ENCODE measurements around the gene CC2D1A.

Gene CC2D1A

GRCh38 chr19:13923194-13923987 is 17.4 kb downstream of the CC2D1A start:
- Mint-ChIP-seq H3K36me3 (ENCODE audit: insufficient read depth) (peaks cover 31% of the 10 kb centered on the region), H3K9me3 (no peaks in the 10 kb centered on the region), H3K4me3 (no peak overlapping the region), H3K27ac (peak overlapping the region in 1 of 2 donors; percentile 49), H3K27me3 (no peaks in the 10 kb centered on the region), H3K4me1 (ENCODE audit: low read depth in 2 of 2) (no peaks in the 10 kb centered on the region)
- no peak for ATAC-seq (replicated peaks)
- no peak for DNase-seq

DNA sequence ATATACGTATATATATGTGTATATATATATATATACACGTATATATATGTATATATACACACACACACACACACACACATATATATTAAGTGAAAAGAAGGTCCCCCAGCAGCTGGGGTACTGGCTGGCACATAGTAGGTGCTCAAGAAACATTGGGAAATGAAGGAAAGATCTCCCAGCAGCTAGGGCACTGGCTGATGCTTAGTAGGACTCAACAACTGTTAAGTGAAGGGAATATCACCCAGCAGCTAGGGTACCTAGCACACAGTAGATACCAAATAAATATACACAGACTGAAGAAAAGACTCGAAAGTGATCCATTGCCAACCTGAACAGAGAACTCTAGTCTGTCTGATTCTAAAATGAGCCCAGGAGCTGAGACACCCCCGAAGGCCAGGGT is 20.0 kb downstream of the CC2D1A start:
- H3K9me3 Mint-ChIP-seq = no peaks in the 10 kb centered on the region
- no peak for ATAC-seq (replicated peaks)
- H3K27me3 Mint-ChIP-seq = no peaks in the 10 kb centered on the region
- H3K36me3 Mint-ChIP-seq (ENCODE audit: insufficient read depth) = peaks cover 31% of the 10 kb centered on the region
- no peaks in the 10 kb centered on the region for H3K4me1 Mint-ChIP-seq (ENCODE audit: low read depth in 2 of 2)
- H3K4me3 Mint-ChIP-seq = no peak overlapping the region
- no peak for DNase-seq
- no peak overlapping the region for H3K27ac Mint-ChIP-seq

DNA sequence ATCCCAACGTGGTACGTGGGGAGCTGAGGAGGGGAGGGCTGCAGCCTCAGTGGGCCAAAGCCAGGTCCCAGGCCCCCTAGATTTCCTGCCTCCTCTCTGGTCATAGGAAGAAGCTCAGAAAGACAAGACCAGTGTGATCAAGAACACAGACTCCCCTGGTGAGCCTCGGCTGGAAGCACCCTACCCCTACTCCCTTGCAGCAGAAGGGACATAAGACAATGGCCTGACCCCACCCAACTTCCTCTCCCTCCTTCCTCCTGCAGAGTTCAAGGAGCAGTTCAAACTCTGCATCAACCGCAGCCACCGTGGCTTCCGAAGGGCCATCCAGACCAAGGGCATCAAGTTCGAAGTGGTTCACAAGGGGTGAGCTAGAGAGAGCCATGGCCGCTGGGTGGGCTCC is 20.7 kb downstream of the CC2D1A start:
- no peaks in the 10 kb centered on the region for H3K27me3 Mint-ChIP-seq
- no peak for DNase-seq
- no peaks in the 10 kb centered on the region for H3K4me1 Mint-ChIP-seq (ENCODE audit: low read depth in 2 of 2)
- H3K36me3 Mint-ChIP-seq (ENCODE audit: insufficient read depth) = peaks cover 26% of the 10 kb centered on the region
- H3K27ac Mint-ChIP-seq = peak overlapping the region in 1 of 2 donors; percentile 61
- no peaks in the 10 kb centered on the region for H3K9me3 Mint-ChIP-seq
- no peak overlapping the region for H3K4me3 Mint-ChIP-seq
- no peak for ATAC-seq (replicated peaks)

DNA sequence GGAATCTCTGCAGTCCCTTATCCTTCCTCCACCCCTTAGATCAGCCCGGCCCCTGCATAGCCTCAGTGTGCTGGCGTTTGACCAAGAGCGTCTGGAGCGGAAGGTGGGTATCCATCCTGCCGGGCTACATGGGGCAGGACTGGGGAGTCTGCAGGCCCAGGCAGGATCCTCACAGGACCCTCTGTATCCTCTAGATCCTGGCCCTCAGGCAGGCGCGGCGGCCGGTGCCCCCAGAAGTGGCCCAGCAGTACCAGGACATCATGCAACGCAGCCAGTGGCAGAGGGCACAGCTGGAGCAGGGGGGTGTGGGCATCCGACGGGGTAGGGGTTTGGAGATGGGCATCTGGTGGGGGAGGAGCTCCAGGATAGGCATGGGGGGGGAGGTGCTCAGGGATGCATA is 23.3 kb downstream of the CC2D1A start:
- no peak overlapping the region for H3K27ac Mint-ChIP-seq
- ATAC-seq (replicated peaks) (no peak), DNase-seq (no peak)
- no peaks in the 10 kb centered on the region for H3K27me3 Mint-ChIP-seq
- H3K4me3 Mint-ChIP-seq = no peak overlapping the region
- no peaks in the 10 kb centered on the region for H3K4me1 Mint-ChIP-seq (ENCODE audit: low read depth in 2 of 2)
- H3K36me3 Mint-ChIP-seq (ENCODE audit: insufficient read depth) = peaks cover 6% of the 10 kb centered on the region
- H3K9me3 Mint-ChIP-seq = no peaks in the 10 kb centered on the region

DNA sequence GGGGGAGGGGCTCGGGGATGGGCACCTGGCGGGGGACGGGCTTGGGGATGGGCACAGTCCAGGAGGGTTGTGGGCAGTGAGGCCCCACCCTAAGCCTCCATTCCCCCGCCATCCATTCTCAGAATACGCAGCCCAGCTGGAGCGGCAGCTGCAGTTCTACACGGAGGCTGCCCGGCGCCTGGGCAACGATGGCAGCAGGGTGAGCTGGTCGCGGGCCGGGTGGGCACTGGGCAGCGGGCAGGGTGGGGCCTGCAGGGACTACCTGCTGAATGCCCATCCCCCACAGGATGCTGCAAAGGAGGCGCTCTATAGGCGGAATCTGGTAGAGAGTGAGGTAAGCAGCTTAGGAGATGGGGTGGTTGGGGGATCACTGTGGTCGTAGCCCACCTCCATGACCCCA is 24.0 kb downstream of the CC2D1A start:
- H3K4me3 Mint-ChIP-seq = no peak overlapping the region

GRCh38 chr19:13930402-13930801 is 24.4 kb downstream of the CC2D1A start:
- DNase-seq (no peak), ATAC-seq (replicated peaks) (no peak)
- Mint-ChIP-seq H3K27me3 (no peaks in the 10 kb centered on the region), H3K4me3 (no peak overlapping the region), H3K27ac (no peak overlapping the region), H3K36me3 (ENCODE audit: insufficient read depth) (peaks cover 6% of the 10 kb centered on the region), H3K9me3 (no peaks in the 10 kb centered on the region), H3K4me1 (ENCODE audit: low read depth in 2 of 2) (no peaks in the 10 kb centered on the region)

More for the DNA sequence above, 24.0 kb downstream of the CC2D1A start:
- DNase-seq = no peak
- Mint-ChIP-seq H3K36me3 (ENCODE audit: insufficient read depth) (peaks cover 6% of the 10 kb centered on the region), H3K27ac (no peak overlapping the region), H3K27me3 (no peaks in the 10 kb centered on the region), H3K4me1 (ENCODE audit: low read depth in 2 of 2) (no peaks in the 10 kb centered on the region), H3K9me3 (no peaks in the 10 kb centered on the region)
- ATAC-seq (replicated peaks) = no peak

DNA sequence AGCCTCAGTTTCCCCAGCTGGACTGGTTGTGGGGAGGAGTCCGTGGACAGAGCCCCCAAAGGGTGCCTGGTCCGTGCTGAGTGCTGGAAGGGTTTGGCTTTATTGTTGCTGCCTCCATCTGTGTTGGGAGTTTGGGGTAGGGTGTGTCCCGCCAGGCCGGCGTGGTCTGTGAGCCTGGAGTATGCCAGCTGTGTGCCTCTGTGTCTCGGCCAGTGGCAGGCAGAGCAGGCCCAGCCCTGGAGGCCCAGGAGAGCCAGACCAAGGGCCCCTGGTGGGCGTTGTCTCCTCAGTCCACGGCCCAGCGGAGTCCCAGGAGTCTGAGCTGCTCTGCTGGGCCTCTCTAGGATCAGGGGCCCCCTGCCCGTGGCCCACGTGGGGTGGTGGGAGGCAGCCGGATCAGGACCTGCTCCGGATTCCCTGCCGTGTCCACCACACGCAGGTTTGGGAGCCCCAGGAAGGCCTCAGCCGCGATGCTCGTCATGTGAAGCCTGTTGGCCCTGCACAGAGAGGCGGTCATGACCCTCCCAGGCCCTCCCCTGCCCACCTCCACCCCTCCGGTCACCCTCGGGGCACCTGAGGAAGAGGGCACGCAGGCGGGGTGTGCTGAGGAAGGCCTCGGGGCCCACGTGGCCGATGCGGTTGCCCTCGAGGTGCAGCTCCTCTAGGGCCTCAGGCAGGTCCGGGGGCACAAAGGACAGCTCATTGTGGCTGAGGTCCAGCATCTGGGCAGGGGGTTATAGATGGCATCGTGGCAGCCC is 25.6 kb downstream of the CC2D1A start:
- no peak overlapping the region for H3K4me3 Mint-ChIP-seq
- no peaks in the 10 kb centered on the region for H3K9me3 Mint-ChIP-seq
- no peaks in the 10 kb centered on the region for H3K4me1 Mint-ChIP-seq (ENCODE audit: low read depth in 2 of 2)
- peaks cover 6% of the 10 kb centered on the region for H3K36me3 Mint-ChIP-seq (ENCODE audit: insufficient read depth)
- DNase-seq (no peak), ATAC-seq (replicated peaks) (no peak)
- no peaks in the 10 kb centered on the region for H3K27me3 Mint-ChIP-seq
- H3K27ac Mint-ChIP-seq = no peak overlapping the region

GRCh38 chr19:13932149-13932637 is 26.2 kb downstream of the CC2D1A start:
- ATAC-seq (replicated peaks) (no peak), DNase-seq (no peak)
- no peak overlapping the region for H3K27ac Mint-ChIP-seq
- H3K9me3 Mint-ChIP-seq = no peaks in the 10 kb centered on the region
- no peak overlapping the region for H3K4me3 Mint-ChIP-seq
- H3K4me1 Mint-ChIP-seq (ENCODE audit: low read depth in 2 of 2) = no peaks in the 10 kb centered on the region
- H3K36me3 Mint-ChIP-seq (ENCODE audit: insufficient read depth) = peaks cover 6% of the 10 kb centered on the region
- peaks cover 1 to 3% of the 10 kb centered on the region in 2 donors for H3K27me3 Mint-ChIP-seq

DNA sequence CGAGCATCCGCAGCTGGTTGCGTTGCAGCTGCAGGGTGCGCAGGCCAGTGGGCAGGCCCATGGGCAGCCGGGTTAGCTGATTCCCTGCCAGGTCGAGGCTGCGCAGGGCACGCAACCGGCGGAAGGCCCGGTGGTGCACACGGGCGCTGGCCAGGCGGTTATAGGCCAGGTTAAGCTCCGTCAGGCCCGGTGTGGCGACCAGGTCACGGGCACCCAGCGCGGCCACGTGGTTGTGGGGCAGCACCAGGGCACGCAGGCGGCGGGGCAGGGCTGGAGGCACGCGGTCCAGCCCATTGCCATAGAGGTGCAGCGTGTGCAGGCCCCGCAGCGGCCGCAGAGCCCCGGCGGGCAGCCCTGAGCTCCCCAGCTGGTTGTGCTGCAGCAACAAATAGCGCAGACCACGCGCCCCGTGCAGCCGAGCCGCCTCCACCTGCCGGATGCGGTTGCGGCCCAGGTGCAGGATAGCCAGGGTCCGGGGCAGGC is 27.0 kb downstream of the CC2D1A start:
- Mint-ChIP-seq H3K36me3 (ENCODE audit: insufficient read depth) (peaks cover 6% of the 10 kb centered on the region), H3K27me3 (peaks cover 6 to 10% of the 10 kb centered on the region in 2 donors), H3K9me3 (no peaks in the 10 kb centered on the region), H3K4me3 (no peak overlapping the region), H3K4me1 (ENCODE audit: low read depth in 2 of 2) (peaks cover 0 to 4% of the 10 kb centered on the region in 2 donors), H3K27ac (no peak overlapping the region)
- DNase-seq = no peak
- no peak for ATAC-seq (replicated peaks)

GRCh38 chr19:13934785-13935109 is 28.7 kb downstream of the CC2D1A start:
- H3K9me3 Mint-ChIP-seq = no peaks in the 10 kb centered on the region
- no peaks in the 10 kb centered on the region for H3K36me3 Mint-ChIP-seq (ENCODE audit: insufficient read depth)
- H3K27ac Mint-ChIP-seq = no peak overlapping the region
- no peak for DNase-seq
- H3K4me3 Mint-ChIP-seq = no peak overlapping the region
- ATAC-seq (replicated peaks) = no peak
- peaks cover 0 to 4% of the 10 kb centered on the region in 2 donors for H3K4me1 Mint-ChIP-seq (ENCODE audit: low read depth in 2 of 2)
- peaks cover 6 to 10% of the 10 kb centered on the region in 2 donors for H3K27me3 Mint-ChIP-seq

GRCh38 chr19:13935765-13936510 is 29.9 kb downstream of the CC2D1A start:
- peaks cover 6 to 10% of the 10 kb centered on the region in 2 donors for H3K27me3 Mint-ChIP-seq
- no peak for ATAC-seq (replicated peaks)

DNA sequence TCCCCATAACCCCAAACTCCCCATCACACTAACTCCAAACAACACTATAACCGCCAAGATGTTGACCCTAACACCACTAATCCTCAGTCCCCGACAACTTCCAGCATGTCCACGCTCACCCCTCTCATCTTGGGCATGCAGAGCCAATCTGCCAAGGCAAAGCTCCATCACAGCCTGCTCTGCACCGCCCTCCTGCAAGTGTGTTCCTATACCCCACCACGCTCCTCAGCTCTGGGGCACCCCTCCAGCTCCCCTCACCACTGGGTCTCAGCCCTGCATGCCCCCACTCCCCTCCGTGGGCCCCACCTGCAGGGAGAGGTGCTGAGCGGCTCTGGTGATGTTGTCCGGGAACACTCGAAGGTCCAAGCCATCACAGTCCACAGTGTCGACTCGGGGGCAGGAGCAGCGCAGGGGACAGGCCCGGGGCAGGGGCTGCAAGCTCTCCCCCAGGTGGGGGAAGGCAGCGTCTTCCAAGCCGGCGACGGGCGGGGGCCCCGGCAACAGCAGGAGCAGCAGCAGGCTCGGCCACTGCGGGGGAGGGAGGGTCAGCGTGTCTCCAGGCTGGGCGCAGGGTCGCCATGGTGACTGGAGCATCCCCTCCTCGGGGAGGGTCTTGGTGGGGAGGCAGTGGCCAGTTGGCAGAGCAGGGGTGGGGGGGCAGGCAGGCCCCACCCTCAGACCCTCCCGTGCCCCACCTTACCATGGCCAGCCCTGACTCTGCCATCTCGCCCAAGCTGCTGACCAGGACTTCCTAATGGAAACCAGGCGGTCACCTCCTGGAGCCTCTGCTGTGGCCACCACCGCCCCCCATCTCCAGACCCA is 31.7 kb downstream of the CC2D1A start:
- H3K27me3 Mint-ChIP-seq = peaks cover 6 to 10% of the 10 kb centered on the region in 2 donors
- peaks cover 0 to 4% of the 10 kb centered on the region in 2 donors for H3K4me1 Mint-ChIP-seq (ENCODE audit: low read depth in 2 of 2)
- H3K4me3 Mint-ChIP-seq = no peak overlapping the region
- H3K27ac Mint-ChIP-seq = no peak overlapping the region
- no peak for DNase-seq
- no peaks in the 10 kb centered on the region for H3K36me3 Mint-ChIP-seq (ENCODE audit: insufficient read depth)
- ATAC-seq (replicated peaks) = no peak
- no peaks in the 10 kb centered on the region for H3K9me3 Mint-ChIP-seq

More at GRCh38 chr19:13935765-13936510, 29.9 kb downstream of the CC2D1A start:
- Mint-ChIP-seq H3K36me3 (ENCODE audit: insufficient read depth) (no peaks in the 10 kb centered on the region), H3K4me1 (ENCODE audit: low read depth in 2 of 2) (peaks cover 0 to 4% of the 10 kb centered on the region in 2 donors), H3K27ac (no peak overlapping the region), H3K4me3 (no peak overlapping the region), H3K9me3 (no peaks in the 10 kb centered on the region)
- no peak for DNase-seq

Data from effector memory CD8-positive, alpha-beta T cell (primary cell).